Coronary artery (tissue), 2 donors: Measurements from ENCODE around the gene RTBDN.
A peak's percentile ranks its signal among the peaks of the same experiment; 100 is the strongest.

Experiments used
- DNase-seq: peaks from one replicate; pipeline ENCODE4 v3.0.0-alpha.2; 2017; ENCODE audit warnings: low spot score
- H3K27ac ChIP-seq, 2 donors: fragments of 200-600 bp; sonication (generic); one replicate each; pipeline ENCODE4 v1.5.1; 2016 to 2019
- H3K4me3 ChIP-seq: fragments of 200-600 bp; sonication (generic); 2 replicates; pipeline ENCODE4 v1.5.1; 2016; ENCODE audit warnings: mild to moderate bottlenecking, moderate library complexity
- TF ChIP-seq, protein P1 (sequence below): fragments of 200-600 bp; sonication (generic); IDR thresholded peaks from one replicate; pipeline ENCODE4 v1.5.1; 2019; ENCODE audit warnings: antibody characterized with exemption

The RTBDN gene

DNA sequence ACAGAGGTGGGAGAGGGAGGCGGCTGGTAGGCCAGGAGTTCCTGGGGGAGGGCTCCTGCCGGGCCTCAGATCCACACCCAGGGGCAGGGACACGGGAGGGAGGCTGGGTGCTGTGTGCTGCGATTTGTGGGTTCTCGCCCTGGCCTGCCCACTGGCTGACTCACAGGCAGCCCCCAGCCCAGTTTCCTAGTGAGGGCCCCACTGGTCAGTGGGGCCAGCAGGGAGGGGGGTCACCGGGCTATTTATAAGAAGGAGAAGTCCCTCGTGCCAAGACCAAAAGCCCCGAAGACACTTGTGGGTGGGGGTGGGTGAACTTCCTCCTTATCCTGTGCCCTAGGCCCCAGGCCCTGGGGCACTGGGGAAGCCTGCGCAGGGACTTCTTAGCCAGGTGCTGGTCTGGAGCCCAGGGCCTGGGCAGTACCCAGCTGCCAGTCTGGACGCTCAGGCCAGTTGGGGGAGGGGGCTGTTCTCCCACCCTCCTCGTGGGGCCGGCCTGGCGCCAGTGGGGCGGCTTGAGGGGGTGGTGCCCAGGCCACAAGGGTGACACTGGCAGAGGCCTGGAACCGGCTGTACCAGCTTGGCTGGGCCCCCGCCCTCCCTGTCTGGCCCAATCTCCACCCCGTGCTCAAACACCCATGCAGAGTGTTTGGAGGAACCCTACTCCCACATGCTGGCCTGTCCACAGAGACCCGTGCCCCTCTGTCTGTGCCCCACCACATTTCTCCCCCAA is 48.1 kb downstream of the RTBDN start:
- peak; percentile 89 for DNase-seq
- TF ChIP-seq, protein P1, sequence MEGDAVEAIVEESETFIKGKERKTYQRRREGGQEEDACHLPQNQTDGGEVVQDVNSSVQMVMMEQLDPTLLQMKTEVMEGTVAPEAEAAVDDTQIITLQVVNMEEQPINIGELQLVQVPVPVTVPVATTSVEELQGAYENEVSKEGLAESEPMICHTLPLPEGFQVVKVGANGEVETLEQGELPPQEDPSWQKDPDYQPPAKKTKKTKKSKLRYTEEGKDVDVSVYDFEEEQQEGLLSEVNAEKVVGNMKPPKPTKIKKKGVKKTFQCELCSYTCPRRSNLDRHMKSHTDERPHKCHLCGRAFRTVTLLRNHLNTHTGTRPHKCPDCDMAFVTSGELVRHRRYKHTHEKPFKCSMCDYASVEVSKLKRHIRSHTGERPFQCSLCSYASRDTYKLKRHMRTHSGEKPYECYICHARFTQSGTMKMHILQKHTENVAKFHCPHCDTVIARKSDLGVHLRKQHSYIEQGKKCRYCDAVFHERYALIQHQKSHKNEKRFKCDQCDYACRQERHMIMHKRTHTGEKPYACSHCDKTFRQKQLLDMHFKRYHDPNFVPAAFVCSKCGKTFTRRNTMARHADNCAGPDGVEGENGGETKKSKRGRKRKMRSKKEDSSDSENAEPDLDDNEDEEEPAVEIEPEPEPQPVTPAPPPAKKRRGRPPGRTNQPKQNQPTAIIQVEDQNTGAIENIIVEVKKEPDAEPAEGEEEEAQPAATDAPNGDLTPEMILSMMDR: no peak
- Histone ChIP-seq H3K4me3 (peak overlapping the region; percentile 28), H3K27ac (peak overlapping the region; percentile 97 to 99)

DNA sequence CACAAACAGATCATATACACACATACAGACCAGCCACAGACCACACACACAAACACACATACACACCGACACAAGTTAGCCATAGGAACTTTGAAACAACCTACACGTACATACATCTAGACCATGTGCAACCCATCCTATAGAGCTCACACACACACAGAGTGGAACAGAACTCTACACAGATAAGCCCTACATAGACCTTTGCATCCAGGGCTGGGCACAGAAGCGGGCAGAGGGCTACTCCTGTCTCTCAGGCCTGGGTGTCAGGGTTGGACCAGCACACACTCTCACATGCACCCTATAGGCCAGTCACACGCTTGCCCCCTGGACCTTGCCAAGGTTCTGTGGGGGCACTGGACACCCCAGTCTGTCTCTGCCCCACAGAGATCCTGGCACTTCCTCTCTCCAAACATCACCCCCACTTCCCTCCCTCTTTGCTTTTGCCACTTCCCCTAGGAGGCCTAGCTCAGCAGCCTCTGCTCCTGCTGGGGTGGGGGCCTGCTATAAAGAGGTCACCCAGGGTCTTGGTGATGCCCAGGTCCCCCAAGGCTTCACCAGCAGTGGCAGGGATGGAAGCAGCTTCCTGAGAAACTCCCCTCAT is 48.8 kb downstream of the RTBDN start:
- peak overlapping the region; percentile 23 for H3K4me3 ChIP-seq

DNA sequence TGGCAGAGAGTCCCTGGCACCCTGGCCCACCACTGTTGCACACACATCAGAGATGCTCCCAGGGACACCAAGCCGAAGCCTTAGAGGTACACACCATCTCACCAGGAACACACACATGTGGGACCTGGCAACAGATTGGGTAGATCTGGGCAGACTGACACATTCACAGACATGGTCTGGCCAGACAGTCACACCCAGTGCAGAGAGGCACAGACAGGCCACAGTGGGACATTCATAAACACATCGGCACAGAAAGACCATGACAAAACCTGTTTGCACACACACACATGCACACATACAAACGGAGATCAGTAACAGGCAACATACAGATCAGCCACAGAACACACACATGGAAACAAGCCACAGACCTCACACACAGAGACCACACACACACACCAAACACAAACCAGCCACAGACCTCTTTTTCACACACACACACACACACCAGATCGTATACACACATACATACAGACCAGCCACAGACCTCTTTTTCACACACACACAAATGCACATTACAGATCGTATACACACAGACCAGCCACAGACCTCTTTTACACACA is 49.4 kb downstream of the RTBDN start:
- no peak for DNase-seq
- Histone ChIP-seq H3K27ac (peak overlapping the region; percentile 97 to 99), H3K4me3 (peak overlapping the region; percentile 23)
- TF ChIP-seq, protein P1: no peak

More for the DNA sequence above, 48.8 kb downstream of the RTBDN start:
- H3K27ac ChIP-seq: peak overlapping the region; percentile 97 to 99
- TF ChIP-seq, protein P1: no peak
- no peak for DNase-seq

DNA sequence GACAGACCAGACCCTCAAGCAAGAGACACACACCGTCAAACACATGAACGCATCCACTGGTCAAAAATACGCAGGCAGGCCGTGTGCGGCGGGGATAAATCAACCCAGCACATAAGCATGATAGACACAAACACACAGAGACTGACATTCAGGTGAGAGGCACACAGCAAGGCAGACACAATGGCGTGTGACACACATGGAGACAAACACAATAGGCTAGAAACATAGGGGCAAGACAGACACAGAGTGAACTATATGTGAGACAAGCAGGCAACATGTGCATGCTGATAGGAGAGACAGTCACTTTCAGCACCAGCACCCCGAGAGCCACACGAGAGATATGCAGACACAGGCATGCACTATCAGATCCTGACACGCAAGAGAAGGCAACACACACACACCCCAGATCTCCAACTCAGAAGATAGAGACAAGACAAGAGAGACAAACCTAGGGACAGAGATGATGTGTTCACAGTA is 49.9 kb downstream of the RTBDN start:
- H3K4me3 ChIP-seq: peak overlapping the region; percentile 3
- TF ChIP-seq, protein P1: no peak
- DNase-seq: no peak
- H3K27ac ChIP-seq: peak overlapping the region; percentile 97 to 99

DNA sequence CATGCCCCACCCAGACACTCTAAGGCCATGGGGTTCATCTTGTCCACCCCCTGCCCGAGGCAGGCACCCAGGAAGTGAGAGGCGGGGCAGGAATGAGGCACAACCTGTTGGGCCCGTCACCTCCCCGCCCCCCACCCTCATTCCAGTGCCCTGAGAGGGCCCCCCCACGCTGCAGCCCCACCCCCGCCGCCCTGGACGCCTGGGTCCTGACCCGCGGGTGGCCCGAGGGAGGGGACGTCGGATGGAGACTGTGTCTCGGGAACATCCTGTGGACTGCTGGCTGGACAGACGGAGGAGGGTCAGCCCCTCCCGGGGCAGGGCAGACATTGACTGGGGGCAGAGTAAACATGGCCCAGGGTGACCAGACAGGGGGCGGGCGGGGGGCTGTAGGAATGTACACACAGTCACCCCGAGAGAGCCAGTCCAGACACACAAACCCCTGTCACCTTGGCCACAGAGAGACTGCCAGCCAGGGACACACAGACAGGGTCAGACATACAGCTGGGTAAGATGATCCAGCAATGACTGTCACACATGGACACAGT is 50.5 kb downstream of the RTBDN start:
- H3K4me3 ChIP-seq: peak overlapping the region; percentile 75
- peak overlapping the region; percentile 97 to 99 for H3K27ac ChIP-seq
- peak; percentile 88 for DNase-seq
- TF ChIP-seq, protein P1: no peak

DNA sequence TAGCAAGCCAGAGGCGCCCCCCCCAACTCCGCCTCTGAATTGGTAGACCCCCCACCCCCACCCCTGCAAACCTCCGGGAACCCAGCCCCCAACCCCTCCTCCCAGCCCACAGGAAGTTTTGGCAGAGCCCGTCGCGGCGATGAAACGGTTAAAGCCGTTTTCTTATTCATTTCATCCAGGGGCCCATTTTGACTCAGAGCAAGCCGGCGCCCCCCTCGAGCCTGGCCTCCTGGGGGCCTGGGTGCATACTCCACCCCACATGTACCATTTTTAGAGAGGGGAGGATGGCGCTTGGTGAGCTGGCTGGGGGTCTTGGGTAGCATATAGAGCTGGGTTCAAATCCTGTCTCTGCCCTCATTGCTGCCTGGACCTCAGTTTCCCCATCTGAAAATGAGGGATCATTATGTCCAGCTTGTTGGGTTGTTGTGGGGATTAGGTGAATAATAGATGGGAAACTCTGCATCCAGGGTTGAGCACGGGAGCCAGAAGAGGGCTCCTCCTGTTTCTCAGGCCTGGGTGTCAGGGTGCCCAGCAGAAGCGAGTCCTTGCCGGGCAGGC is 51.0 kb downstream of the RTBDN start:
- Histone ChIP-seq H3K4me3 (peak overlapping the region; percentile 75), H3K27ac (peak overlapping the region; percentile 97 to 99)
- TF ChIP-seq, protein P1: no peak
- no peak for DNase-seq
